Measurements from ENCODE around the gene TSPAN12. TPM values are rescaled to one million over a fixed set of nuclear protein-coding genes. Genes with fewer than 3 reads are reported as not detected.

The TSPAN12 gene
- total and polyA plus RNA-seq, 2 of the 8 experiments (the other 6 are each of a cell fraction or from before 2014, with no cell fraction given) = 6.1 to 17.9 TPM

- no peak overlapping the region for H4K8ac ChIP-seq (ENCODE audit: extremely low read depth, insufficient read depth, low read length)
- H2BK120ac ChIP-seq (replicated peaks; ENCODE audit: low read depth, low read length) = no peak overlapping the region
- no peak overlapping the region for H3K18ac ChIP-seq (ENCODE audit: extremely low read depth, low read length)
- H2BK12ac ChIP-seq (ENCODE audit: low read depth, low read length) = no peak overlapping the region
- no peaks in the 10 kb centered on the region for H4K20me1 ChIP-seq (replicated peaks in 1 of 2; ENCODE audit: control insufficient read depth in 1 of 2, insufficient read depth in 2 of 2, low read length in 2 of 2)
- WGBS, 2 experiments (ENCODE audit: extremely low coverage in 1 of 2, insufficient coverage in 1 of 2, insufficient read length in 1 of 2, insufficient replicate concordance in 2 of 2, low coverage in 1 of 2, low lambda C conversion rate in 2 of 2, missing lambda C conversion rate in 1 of 2) = 85% methylated on average over 2 of the region's 2 CpGs; no CpG with 5 or more reads in 1 of the 2 experiments
- no peak overlapping the region for H3K23ac ChIP-seq (ENCODE audit: insufficient read length)
- H4K91ac ChIP-seq (replicated peaks; ENCODE audit: insufficient read length, low read length) = no peak overlapping the region
- peaks cover 0 to 6% (median 0%) of the 10 kb centered on the region in 4 experiments; a peak in 1 of 7 replicates for H3K4me1 ChIP-seq (replicated peaks in 1 of 4; ENCODE audit: control insufficient read depth in 3 of 4, insufficient read depth in 4 of 4, low read length in 3 of 4)
- H3K27ac ChIP-seq (ENCODE audit: low read depth, low read length) = no peak overlapping the region
- DNase-seq (ENCODE audit: low read depth in 1 of 2, low spot score in 2 of 2) (no peak), FAIRE-seq (no peak)
- H2BK15ac ChIP-seq (ENCODE audit: low read length) = no peak overlapping the region
- H2AFZ ChIP-seq (ENCODE audit: low read length) = no peak overlapping the region
- H4K5ac ChIP-seq (ENCODE audit: insufficient read length, low read depth, low read length) = no peak overlapping the region
- H3K14ac ChIP-seq (ENCODE audit: insufficient read length) = no peak overlapping the region
- no peaks in the 10 kb centered on the region; the same call in 1 of the 2 replicates for H3K23me2 ChIP-seq (ENCODE audit: low read depth, low read length)
- ChIA-PET POLR2A (ENCODE audit: partially characterized antibody) (interaction anchor here (1.6 kb wide), 1 partner anchor 74 kb away, joined by 3 read pairs; the partner anchor contains the start of gene ING3), CTCF (ENCODE audit: partially characterized antibody) (interaction anchor here (1.2 kb wide), 1 partner anchor 70 kb away, joined by 5 read pairs; no protein-coding TSS in a partner anchor)
- H2BK20ac ChIP-seq (ENCODE audit: low read length) = no peak overlapping the region
- no peak overlapping the region for H3K56ac ChIP-seq (replicated peaks; ENCODE audit: insufficient read length, low read depth, low read length)
- no peak overlapping the region for H3K9ac ChIP-seq (replicated peaks in 1 of 4; ENCODE audit: extremely low read depth in 1 of 4, low read depth in 3 of 4, low read length in 3 of 4)
- no peaks in the 10 kb centered on the region for H3K27me3 ChIP-seq (replicated peaks in 1 of 4; ENCODE audit: control insufficient read depth in 3 of 4, extremely low read depth in 1 of 4, insufficient read depth in 3 of 4, low read length in 3 of 4)
- H3K4me3 ChIP-seq (ENCODE audit: extremely low read depth in 1 of 4, insufficient read depth in 2 of 4, low read depth in 3 of 4, low read length in 4 of 4) = no peak overlapping the region
- no peak overlapping the region for H2AK5ac ChIP-seq (ENCODE audit: low read depth, low read length)
- H3K4me2 ChIP-seq (ENCODE audit: insufficient read depth in 1 of 2, low read depth in 2 of 2, low read length in 2 of 2) = no peak overlapping the region
- H3K79me2 ChIP-seq (ENCODE audit: control insufficient read depth in 1 of 2, insufficient read depth in 2 of 2, low read length in 2 of 2) = no peaks in the 10 kb centered on the region
- H3K9me3 ChIP-seq (ENCODE audit: insufficient read depth in 2 of 2, low read depth in 1 of 2, low read length in 1 of 2) = no peaks in the 10 kb centered on the region
- H3K79me1 ChIP-seq (ENCODE audit: low read depth, low read length) = no peaks in the 10 kb centered on the region
- H3K4ac ChIP-seq (replicated peaks; ENCODE audit: insufficient read length, low read depth, low read length) = no peak overlapping the region
- H3K36me3 ChIP-seq (ENCODE audit: control insufficient read depth in 2 of 4, insufficient read depth in 4 of 4, low read length in 3 of 4) = no peaks in the 10 kb centered on the region
- H2BK5ac ChIP-seq (ENCODE audit: low read depth, low read length) = no peak overlapping the region
- no peak for TF ChIP-seq SP2 (IDR thresholded peaks at IDR 0.05; ENCODE audit: low read length)
- no peak for TF ChIP-seq RNF2 (IDR thresholded peaks at IDR 0.05; ENCODE audit: borderline replicate concordance, low read depth, low read length, missing control alignments, poor library complexity, severe bottlenecking)
- TF ChIP-seq MAFK (IDR thresholded peaks at IDR 0.05; ENCODE audit: low read depth, low read length) = no peak
- no peak for TF ChIP-seq ZNF274 (IDR thresholded peaks at IDR 0.05; ENCODE audit: borderline replicate concordance, extremely low read depth, low read length)
- no peak for TF ChIP-seq YY1 (IDR thresholded peaks at IDR 0.05; ENCODE audit: low read depth, low read length)
- TF ChIP-seq CTCF (IDR thresholded peaks at IDR 0.05; ENCODE audit: control extremely low read depth in 1 of 3, insufficient read depth in 1 of 3, low read depth in 1 of 3, low read length in 3 of 3) = no peak
- no peak for TF ChIP-seq POLR2A (IDR thresholded peaks at IDR 0.05; ENCODE audit: control extremely low read depth in 1 of 2, low read depth in 2 of 2, low read length in 2 of 2)
- TF ChIP-seq BCL11A (IDR thresholded peaks at IDR 0.05; ENCODE audit: low read depth in 2 of 2, low read length in 2 of 2) = no peak
- TF ChIP-seq CTBP2 (IDR thresholded peaks at IDR 0.05; ENCODE audit: borderline replicate concordance, insufficient read depth, insufficient read length, low read length) = no peak
- TF ChIP-seq TBP (IDR thresholded peaks at IDR 0.05; ENCODE audit: low read depth, low read length) = no peak
- no peak for TF ChIP-seq SAP30 (IDR thresholded peaks at IDR 0.05; ENCODE audit: insufficient read depth, insufficient replicate concordance, low read length)
- no peak for TF ChIP-seq CHD2 (IDR thresholded peaks at IDR 0.05; ENCODE audit: low read length)
Measured at GRCh38 chr7:120876922-120877321, 19.0 kb upstream of the TSPAN12 start.

Measured in H1 (cell line).